Stimulated activated CD4-positive, alpha-beta T cell treated with anti-CD3 and anti-CD28 coated beads, Interleukin-1b, Interleukin-23, amount 100 ng/mL, for 24 hours (primary cell): ENCODE measurements around the gene ATF3.
A peak's percentile ranks its signal among the peaks of the same experiment; 100 is the strongest.
"Not testable (repeated sequence)": the region's sequence is repeated elsewhere in the genome, so short reads cannot be mapped to it uniquely, and the experiment has no call there.

Source experiments
- DNase-seq, 4 experiments: peaks; one replicate each; pipeline ENCODE4 v3.0.0-alpha.2; 2020; ENCODE audit warnings: low read depth in 4 of 4, low spot score in 1 of 4

ATF3 gene

GRCh38 chr1:212649020-212649419 is 40.5 kb downstream of the ATF3 start:
- DNase-seq: no peak

GRCh38 chr1:212650228-212650627 is 41.7 kb downstream of the ATF3 start:
- DNase-seq: no peak

- no peak for DNase-seq
These were observed 43.0 kb downstream of the ATF3 start for GRCh38 chr1:212651521-212651920.

- DNase-seq: no peak
These were observed 43.4 kb downstream of the ATF3 start for GRCh38 chr1:212651977-212652376.

GRCh38 chr1:212652609-212653008 is 44.0 kb downstream of the ATF3 start:
- DNase-seq: no peak

- no peak for DNase-seq
These were observed 47.3 kb downstream of the ATF3 start for GRCh38 chr1:212655668-212656440.

- DNase-seq: no peak
These were observed 48.2 kb downstream of the ATF3 start for GRCh38 chr1:212656730-212657129.

- not testable (repeated sequence) for DNase-seq
These were observed 49.7 kb downstream of the ATF3 start for GRCh38 chr1:212658250-212658649.

GRCh38 chr1:212664409-212665199 is 56.0 kb downstream of the ATF3 start:
- no peak for DNase-seq

- DNase-seq: peak; percentile 63 to 76 (median 68)
These were observed 56.9 kb downstream of the ATF3 start for GRCh38 chr1:212665241-212666115.

GRCh38 chr1:212666116-212666775 is 57.7 kb downstream of the ATF3 start:
- DNase-seq: no peak

- no peak for DNase-seq
These were observed 58.9 kb downstream of the ATF3 start for GRCh38 chr1:212667223-212668139.

- DNase-seq: no peak
These were observed 59.9 kb downstream of the ATF3 start for GRCh38 chr1:212668477-212668876.

- DNase-seq: no peak
These were observed 60.5 kb downstream of the ATF3 start for GRCh38 chr1:212669102-212669501.

- no peak for DNase-seq
These were observed 61.0 kb downstream of the ATF3 start for GRCh38 chr1:212669600-212669999.

GRCh38 chr1:212670301-212670700 is 61.7 kb downstream of the ATF3 start:
- no peak for DNase-seq
